H4 (cell line): Measurements from ENCODE around the gene NEUROG1. TPM values are rescaled to one million over a fixed set of nuclear protein-coding genes. Genes with fewer than 3 reads are reported as not detected.

Experiments used
- DNase-seq: peaks from one replicate; pipeline ENCODE4 v3.0.0-alpha.2; 2015; ENCODE audit warnings: low spot score
- total RNA-seq: library from RNA; depleted of rRNA; stranded (reverse); fragments of >200 nt; shearing (Covaris generic); gene quantifications from 2 replicates; pipeline ENCODE4 v1.2.3, GENCODE V29; 2014; rRNA removed

The NEUROG1 gene, protein sequence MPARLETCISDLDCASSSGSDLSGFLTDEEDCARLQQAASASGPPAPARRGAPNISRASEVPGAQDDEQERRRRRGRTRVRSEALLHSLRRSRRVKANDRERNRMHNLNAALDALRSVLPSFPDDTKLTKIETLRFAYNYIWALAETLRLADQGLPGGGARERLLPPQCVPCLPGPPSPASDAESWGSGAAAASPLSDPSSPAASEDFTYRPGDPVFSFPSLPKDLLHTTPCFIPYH
- total RNA-seq, result not detected in 2 replicates

DNA sequence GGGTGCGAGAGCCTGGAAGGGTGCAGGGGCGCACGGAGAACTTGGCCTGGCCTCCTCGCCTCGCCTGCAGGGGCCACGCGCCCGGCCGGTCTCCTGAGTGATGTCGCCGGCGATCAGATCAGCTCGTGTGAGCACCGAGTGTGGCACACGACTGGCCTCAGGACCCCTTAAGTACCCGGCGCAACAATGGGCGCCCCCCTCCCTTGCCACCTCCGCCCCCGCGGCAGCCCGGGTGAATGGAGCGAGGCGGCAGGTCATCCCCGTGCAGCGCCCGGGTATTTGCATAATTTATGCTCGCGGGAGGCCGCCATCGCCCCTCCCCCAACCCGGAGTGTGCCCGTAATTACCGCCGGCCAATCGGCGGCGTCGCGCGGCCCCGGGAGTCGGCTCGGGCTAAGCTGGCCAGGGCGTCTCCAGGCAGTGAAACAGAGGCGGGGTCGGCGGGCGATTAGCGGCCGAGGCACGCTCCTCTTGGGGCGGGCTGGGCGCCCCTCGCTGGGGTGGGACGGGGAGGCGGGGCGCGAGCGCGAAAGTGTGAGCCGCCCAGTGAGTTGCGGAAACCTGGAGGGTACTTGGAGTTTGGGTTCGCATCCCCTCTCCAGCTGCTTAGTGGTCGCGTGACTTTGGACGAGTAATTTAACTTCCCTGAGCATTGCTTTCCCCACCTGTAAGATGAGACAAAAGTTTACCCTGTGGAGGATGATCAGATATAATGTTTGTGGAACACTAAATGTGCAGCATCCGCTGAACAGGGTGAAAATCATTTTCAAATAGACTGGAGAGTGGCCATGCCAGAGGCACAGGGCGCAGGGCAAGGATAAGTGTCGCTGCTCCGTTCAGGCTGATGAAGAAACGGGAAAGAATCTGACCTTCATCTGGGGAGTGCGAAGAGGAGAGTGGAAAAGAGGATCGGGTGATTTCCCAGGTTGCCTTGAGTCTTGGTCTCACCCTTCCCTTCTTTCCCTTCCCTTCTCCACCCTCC is at the start of gene NEUROG1:
NEUROG1 (minus strand) TSS at position 145 of the 982 bp plus-strand sequence. CDS start 274 bp downstream, outside the sequence.
- no peak for DNase-seq

DNA sequence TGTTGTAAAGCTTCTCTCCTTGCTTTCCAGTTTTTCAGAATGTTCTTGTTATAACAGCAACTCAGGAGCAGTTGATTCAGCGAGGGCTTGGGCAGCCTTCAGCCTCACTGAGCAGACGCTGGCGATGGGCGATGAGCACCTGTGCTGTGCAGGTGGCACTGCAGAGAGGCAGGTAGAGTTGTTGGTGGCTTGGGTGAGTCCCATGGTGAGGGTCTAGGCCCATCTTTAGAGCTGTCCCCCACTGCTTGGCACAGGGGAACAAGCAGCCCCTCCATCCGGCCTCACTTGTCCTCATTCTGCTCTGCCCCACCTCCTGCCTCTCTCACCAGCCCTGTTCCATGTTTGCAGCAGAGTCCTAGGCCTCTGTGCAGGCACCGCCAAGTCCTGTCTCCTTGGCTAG is 49.2 kb upstream of the NEUROG1 start:
- no peak for DNase-seq

DNA sequence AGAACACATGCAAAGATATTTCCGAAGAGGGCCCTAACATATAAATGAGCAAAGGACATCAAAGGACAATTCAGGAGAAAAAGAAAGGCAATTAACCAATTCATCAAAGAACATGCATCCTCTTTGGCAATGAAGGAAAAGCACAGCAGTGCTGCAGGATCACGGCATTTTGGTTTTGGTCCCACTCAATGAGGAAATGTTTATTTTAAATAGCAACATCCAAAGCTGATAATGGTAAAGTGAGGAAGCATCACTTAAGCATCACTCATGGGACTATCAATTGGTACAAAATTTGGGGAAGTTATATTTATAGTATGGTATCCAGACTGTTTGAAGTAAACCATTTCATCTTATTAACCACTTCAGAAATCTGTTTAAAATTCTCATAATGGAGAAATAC is 48.5 kb upstream of the NEUROG1 start:
- DNase-seq, result no peak

DNA sequence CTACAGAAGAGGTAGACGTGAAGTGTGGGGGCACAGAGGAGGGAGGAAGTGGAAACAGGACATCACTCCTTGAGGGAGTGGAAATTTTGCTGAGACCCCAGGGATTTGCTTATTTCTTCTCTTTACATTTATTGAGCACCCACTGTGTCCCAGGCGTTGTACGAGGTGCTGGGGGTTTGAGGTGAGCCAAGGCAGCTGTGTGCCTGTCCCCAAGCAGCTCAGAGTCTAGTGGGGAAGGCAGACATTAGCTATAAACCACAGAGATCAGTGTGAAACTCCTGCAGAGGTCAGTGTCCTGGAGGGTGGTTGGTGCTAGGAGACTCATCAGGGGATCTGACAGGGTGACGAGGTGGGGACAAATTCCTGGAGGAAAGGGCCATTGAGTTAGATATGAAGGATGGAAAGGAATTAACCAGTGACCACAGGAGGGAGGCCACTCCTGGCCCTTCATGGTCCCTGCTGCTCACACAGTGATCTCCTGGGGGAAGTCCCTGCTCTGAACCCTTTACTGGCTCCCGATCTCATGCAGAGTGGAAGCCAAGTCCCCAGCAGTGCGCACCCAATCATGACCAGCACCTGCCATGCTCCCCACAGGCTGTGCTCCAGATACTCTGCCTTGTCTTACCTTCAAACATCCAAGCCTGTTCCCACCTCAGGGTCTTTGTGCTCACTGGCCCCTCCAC is 46.5 kb upstream of the NEUROG1 start:
- no peak for DNase-seq

DNA sequence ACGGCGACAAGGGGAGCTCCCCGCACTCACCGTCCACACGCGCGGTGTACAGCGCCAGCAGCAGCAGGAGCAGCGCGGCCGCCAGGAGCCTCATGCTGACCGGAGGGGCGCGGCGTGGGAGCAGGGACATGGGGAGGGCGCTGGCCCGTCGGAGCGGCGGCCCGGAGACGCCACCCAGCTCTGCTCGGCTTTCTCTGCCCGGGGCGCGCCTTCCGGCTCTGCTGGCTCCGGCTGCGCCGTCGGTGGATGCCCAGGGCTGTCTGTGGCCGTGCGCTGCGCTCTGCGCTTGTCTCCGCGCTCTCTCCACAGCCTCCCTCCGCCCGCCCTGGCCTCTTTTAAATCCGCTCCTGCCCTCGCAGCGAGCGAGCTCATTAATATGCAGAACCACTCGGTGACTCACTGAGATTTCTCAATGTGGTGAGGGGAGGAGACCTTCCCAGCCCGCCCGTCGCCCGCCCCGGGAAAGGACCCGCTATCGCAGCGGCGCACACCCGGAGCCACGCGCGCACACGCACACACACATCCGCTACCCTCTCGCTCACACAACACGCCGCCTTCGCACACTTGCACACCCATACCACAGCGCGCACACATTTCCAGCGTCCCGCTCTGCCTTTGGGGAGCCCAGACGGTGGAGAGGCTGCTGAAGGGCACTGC is 43.0 kb upstream of the NEUROG1 start, which contains the start of gene CXCL14:
CXCL14 (minus strand) TSS at position 307 of the 657 bp plus-strand sequence; CDS start at position 94, 213 bp downstream.
- peak; percentile 64 for DNase-seq

DNA sequence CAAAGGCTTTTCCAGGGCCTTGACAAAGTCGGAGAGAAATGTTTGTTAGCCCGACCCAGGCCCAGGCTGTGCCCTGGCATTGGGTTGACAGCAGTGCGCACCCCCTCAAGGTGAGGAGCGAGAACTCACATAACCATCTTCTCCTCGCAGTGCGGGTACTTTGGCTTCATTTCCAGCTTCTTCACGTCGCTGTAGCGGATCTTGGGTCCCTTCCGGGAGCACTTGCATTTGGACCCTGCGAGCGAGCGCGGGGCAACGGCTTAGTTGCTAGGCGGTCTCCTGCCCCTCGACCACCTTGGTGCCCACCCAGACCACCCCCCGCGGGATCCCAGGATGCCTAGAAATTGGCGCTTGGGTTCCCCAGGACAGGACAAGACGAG is 42.5 kb upstream of the NEUROG1 start:
- no peak for DNase-seq

DNA sequence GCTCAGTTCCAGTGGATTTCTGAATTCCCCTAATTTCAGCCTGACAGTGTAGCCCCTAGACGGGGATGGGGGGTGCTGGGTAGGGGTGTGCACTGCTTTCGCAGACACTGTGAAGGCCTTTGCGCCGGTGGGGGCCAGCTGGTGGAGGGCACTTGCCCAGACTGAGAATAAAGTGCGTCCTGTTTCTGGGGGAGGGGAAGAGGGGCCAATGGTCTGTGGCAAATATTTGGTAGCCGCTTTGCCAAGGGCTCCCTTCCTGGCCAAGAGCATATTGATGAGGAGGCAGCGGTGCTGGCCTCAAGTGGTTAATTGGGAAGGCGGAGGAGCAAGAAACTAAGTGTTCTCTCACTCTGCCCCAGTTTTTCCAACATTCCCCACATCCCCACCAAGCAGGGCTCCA is 41.7 kb upstream of the NEUROG1 start:
- no peak for DNase-seq

DNA sequence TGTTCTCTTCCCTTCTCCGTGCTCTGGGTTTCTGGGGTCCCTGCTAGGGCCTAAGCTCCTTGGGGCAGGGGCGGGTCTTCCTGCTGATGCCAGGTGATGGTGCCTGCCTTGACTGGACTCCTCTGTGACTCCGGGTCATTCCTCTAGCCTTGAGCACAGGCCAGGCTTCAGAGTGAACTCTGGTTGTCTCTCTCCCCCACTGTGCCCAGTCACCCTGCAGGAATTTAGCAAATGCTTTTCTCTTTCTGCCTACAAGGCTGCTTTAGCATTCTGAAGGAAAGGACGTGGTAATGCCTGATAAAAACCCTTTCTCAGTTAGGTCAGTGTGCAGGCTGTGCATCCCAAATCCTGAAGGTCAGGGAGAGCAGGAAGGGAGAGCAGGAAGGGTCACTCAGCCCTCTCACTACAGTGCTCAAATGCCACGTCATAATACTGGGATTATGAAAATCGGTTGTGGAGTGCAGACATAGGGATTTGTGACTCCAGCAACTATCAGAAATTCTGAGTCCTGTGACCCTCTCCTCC is 40.4 kb upstream of the NEUROG1 start:
- no peak for DNase-seq

DNA sequence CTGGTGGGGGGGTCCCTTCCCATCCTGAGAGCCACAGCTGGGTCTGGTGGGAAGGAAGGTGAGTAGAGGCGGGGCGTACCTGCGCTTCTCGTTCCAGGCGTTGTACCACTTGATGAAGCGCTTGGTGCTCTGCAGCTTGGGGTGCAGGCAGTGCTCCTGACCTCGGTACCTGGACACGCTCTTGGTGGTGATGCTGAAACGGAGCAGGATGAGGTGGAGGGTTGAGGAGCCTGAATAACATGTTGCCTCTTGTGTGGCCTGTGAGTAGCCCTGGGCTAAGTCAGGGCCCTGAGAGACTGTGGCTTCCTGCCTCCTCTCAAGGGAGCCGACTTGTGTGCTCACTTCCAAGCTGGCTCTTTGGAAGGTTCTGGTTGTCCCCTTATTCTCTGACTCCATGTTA is 38.7 kb upstream of the NEUROG1 start:
- DNase-seq, result no peak

DNA sequence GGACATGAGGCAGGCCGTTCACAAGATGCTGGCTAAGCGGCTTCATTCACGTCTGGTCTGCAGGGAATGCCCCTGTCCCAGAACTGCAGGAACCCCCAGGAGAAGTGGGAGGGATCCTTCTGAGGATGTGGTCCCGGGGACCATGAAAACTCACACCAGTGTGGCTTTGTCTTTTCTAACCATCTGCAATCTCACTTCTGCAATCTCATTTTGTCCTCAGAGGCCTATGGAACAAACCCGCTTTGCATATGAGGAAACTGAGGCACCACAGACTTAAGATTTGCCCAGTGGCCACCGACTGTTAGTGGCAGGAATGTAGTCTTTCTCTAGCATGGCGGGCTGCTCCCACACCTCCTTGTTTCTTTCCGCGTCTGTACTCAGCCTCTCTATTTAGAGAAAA is 36.1 kb upstream of the NEUROG1 start:
- no peak for DNase-seq

DNA sequence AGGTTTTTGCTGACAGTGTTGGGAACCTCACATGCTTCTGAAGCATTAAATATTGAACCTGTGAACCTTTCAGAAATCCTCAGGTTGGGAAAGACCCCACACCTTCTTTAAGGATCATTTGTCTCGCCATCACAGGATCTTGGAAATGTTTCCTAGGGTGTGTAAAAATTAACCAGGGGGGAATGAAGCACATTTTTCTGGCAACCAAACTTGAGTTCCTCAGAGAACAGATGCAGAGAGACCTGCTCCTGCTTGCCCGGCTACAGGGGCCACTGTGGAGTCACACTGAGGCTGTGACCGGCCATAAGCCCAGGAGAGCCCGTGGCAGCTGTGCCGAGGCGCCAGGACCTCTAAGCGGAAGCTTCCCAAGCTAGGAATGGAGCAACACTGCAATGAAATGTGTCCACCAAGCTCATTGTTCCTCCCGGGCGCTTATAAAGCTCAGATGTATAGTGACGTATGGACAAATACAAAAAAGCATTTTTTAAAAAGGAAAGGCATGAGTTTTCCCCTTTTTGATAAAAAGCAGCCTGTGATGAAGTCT is 35.4 kb upstream of the NEUROG1 start:
- no peak for DNase-seq

DNA sequence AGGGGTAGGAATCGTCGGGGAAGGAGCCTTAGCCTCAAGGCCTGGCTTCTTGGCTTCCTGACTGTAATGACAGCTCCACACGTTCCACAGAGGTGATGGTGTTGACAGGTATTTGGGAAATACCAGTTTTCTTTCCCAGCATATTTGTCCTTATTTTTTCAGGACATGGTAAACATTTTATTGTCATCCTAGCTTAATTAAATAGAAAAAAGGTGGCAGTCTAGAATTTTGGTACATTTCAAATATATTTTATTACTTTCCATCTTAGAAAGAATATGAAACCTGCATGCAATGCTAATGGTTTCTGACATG is 34.6 kb upstream of the NEUROG1 start:
- no peak for DNase-seq

DNA sequence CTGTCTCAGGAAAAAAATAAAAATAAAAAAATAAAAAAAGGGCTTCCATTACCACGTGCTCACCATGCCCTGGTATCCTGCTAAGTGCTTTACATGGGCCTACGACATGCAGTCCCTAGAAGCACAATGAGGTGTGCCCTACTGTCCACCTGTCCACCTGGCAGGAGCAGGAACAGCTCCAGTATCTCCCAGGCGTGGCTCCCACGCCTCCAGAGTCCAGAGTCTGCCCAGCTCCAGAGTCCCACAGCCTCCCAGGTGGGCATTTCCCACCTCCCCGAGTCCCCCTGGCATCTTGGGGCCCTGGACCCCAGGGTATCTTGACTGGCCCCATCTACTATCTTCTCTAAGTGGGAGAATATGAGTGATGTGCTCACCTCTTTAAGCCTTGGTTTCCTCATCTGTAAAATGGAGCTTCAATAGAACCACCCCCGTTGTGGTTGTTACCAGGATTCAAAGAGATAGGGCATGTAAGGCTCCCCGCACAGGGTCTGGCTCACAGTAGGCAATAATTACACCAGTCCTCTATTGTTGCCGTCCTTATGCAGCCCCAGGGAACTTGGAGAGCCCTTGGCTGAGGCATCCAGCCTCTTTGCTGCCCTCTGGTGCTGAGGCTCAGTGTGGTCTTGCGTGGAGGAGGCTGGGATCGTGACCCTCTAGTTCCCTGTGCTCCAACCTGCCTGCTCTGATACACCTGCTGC is 34.1 kb upstream of the NEUROG1 start:
- peak; percentile 66 for DNase-seq

DNA sequence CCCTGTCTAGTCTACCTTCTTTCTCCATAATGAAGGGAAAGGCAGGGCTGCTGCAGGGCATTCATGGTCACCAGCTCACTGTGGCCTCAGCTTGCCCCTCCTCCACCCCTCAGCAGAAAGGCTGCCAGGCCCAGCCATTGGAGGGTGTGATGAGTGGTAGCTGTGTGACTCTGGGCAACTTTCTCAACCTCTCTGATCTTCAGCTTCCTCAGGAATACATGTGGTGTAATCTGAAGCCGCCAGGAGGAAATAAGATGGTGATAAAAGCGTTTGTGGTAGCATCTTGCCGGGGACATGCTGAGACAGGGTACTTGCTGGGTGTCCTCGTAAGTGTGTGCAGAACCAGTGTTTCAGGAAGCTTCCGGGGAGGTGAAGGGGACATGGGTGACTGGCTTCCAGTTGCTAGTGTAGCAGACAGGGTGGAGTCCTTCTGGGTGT is 33.2 kb upstream of the NEUROG1 start:
- DNase-seq, result no peak

DNA sequence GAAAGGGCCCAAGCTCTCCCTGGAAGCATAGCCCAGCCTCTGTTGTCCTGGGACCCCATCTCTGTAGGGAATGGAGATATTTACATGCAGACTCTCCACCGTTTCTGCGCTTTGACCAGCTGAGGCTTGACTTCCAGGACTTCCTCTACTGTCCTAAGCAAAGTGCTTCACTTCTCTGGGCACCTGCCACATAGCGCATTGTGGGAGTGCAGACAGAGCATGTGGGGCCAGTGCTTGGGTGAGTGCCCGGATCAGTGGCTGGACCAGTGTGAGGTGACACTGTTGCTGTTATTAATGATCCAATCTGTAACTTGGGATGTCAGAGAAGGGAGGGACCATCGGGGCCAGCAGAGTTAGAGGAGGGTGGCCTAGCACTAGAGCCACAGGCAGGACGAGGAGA is 32.5 kb upstream of the NEUROG1 start:
- DNase-seq, result no peak

DNA sequence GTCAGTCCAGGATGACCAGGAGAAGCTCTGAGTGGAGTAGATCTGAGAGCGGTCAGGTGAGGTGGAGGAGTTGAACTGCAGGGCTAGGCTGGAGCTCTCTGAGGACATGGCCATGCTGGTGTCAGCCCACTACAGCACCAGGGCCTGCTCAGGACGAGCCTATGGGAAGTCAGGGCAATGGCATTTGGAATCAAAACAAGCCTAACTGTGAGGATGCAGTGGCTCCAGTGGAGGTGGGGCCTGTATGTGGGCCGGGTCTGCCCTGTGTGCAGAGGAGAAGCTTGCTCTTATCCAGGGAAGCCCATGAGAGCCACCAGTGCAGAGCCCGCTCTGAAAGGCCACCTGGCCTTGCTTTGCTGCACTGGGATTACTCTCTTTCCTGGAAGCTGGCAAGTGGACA is 31.9 kb upstream of the NEUROG1 start:
- DNase-seq, result no peak

DNA sequence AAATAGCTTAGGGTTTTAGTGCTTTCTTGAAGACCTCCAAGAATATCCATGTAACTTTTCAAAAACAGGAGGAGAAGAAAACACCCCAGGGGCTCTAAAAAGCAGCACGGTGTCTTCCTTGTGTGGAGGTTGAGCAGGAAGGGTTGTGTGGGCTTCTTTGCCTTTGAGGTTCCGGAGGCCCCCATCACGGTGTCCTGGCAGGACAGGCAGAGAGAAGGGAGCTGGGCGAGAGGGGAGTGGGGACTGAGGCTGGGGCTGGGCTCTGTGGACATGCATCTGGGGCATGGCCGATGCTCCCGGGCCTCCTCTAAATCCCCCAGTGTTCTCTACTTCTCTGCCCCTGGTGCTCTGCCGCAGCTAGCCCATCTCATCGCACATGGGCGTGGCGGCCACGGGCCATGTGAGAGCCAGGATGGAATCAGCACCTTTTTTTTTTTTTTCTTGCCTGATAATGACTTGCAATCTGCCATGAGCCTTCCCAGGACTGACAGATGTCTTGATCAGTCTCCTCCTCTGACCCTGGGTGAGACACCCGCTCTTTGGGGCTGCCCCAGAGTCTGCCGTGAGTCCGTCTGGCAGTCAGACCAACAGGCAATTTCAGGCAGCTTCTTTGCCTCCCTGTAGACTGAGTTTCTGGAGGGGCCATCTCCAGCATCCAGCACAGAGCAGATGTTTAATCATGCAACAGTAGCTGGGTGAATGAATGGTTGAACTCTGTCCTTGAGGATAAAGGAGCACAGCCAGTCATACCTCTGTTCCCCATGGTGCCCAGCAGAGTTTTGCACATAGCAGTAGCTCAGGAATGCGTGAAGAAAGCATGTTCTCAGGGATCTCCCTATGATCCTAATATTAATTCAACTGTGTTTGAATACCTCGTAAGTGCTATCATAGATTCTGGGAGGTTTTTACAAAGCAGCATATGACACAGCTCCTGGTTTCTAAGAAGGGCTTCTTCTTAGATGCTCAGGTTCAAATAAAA is 30.9 kb upstream of the NEUROG1 start:
- DNase-seq, result no peak

DNA sequence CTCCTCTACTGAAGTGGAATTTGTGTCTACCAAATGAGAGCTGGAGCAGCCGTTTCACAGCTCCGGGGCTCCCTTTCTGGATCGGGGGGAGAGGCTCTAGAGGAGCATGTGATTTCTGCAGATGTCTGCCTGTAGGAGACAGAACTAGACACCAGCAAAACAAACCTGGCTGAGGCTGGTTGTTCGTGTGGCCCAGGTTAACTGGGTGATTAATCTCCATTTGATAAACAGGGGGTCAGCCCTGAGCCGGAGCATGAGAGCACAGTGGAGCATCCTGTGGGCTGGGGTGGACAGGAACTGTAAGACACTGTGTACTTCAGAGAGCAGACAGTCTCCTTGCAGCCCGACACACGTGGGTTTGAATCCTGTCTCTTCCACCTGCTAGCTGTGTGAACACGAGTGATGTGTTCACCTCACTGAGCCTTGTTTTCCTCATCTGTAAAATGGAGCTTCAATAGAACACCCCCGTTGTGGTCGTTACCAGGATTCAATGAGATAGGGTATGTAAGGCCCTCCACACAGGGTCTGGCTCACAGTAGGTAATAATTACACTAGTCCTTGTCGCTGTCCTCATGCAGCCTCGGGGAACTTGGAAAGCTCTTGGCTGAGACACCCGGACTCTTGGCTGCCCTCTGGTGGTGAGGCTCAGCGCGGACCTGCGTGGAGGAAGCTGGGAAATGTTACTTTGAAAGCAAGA is 30.1 kb upstream of the NEUROG1 start:
- DNase-seq, result peak; percentile 68

DNA sequence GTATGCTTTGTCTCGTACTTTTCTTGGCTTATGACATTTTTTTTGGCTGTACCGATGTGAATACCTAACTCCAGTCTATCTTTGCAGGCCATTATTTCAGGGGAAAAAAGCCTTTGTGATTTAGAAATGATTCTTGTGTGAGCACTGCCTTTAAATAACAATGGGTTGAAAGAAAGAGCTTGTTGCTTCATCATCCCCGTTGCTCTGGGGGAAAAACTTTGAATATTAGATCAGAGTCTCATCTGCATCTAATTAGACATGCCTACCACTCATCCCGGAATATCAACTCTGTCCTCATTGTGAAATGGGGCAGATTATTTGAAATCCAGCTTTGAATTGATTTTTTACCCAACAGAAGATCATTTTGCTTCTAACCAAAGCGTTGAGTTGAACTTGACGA is 29.5 kb upstream of the NEUROG1 start:
- DNase-seq, result no peak
